Right ventricle myocardium superior (tissue), 1 donor: ENCODE data around the gene PLA2G4F. TPM values are rescaled to one million over a fixed set of nuclear protein-coding genes. Genes with fewer than 3 reads are reported as not detected.

Experiments used
- ATAC-seq: fragments of 200-7000 bp; cut with Tn5 transposase; one replicate; pipeline ENCODE4 v1.9.1; 2020; ENCODE audit warnings: mild to moderate bottlenecking; ENCODE audit not compliant: poor library complexity
- DNase-seq: peaks from one replicate; pipeline ENCODE4 v3.0.0-alpha.2; 2020
- intact Hi-C: fragments of 100-400 bp; cut with DNase I; formaldehyde crosslinking; loops from one replicate; pipeline ENCODE4 v1.11.2; 2022
- long read RNA-seq: library from polyadenylated mRNA; unstranded; transcript quantifications from one replicate; pipeline ENCODE4 v2.0.0, GENCODE V29; 2021
- total RNA-seq: library from RNA; stranded (reverse); fragmentation: NEBNext Ultra II Directional; extraction: Animal tissue kit (Norgen Biotek cat#: 25700); gene quantifications from one replicate; pipeline ENCODE4 v1.2.1, GENCODE V29; 2021
- donor health status: DM: no; HTN: yes; CAD: no; lungs with severe emphysema.

PLA2G4F gene, protein sequence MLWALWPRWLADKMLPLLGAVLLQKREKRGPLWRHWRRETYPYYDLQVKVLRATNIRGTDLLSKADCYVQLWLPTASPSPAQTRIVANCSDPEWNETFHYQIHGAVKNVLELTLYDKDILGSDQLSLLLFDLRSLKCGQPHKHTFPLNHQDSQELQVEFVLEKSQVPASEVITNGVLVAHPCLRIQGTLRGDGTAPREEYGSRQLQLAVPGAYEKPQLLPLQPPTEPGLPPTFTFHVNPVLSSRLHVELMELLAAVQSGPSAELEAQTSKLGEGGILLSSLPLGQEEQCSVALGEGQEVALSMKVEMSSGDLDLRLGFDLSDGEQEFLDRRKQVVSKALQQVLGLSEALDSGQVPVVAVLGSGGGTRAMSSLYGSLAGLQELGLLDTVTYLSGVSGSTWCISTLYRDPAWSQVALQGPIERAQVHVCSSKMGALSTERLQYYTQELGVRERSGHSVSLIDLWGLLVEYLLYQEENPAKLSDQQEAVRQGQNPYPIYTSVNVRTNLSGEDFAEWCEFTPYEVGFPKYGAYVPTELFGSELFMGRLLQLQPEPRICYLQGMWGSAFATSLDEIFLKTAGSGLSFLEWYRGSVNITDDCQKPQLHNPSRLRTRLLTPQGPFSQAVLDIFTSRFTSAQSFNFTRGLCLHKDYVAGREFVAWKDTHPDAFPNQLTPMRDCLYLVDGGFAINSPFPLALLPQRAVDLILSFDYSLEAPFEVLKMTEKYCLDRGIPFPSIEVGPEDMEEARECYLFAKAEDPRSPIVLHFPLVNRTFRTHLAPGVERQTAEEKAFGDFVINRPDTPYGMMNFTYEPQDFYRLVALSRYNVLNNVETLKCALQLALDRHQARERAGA
- total RNA-seq = 4.6 TPM
- long read RNA-seq, full-length matches to known transcripts = 6 of 13 reads
- long read RNA-seq, partial matches to known transcripts = 2 of 13 reads
- long read RNA-seq, other reads (novel, unspliced or antisense) = 5 of 13 reads

- DNase-seq = peak; percentile 41
- ATAC-seq = peak; percentile 30
- intact Hi-C loops = no loop called here
Measured at GRCh38 chr15:42156243-42156922, at the start of gene PLA2G4F. Gene PLA2G4F, minus strand, starts transcription at chr15:42156636. Its CDS starts 87 bp downstream, at chr15:42156549.

GRCh38 chr15:42203891-42204290 lies 47.5 kb upstream of the PLA2G4F start:
- intact Hi-C loops = no loop called here

GRCh38 chr15:42202653-42203052 lies 46.2 kb upstream of the PLA2G4F start:
- ATAC-seq = no peak
- intact Hi-C loops = no loop called here
- DNase-seq = no peak

More at GRCh38 chr15:42203891-42204290, 47.5 kb upstream of the PLA2G4F start:
- no peak for DNase-seq
- ATAC-seq = no peak

DNA sequence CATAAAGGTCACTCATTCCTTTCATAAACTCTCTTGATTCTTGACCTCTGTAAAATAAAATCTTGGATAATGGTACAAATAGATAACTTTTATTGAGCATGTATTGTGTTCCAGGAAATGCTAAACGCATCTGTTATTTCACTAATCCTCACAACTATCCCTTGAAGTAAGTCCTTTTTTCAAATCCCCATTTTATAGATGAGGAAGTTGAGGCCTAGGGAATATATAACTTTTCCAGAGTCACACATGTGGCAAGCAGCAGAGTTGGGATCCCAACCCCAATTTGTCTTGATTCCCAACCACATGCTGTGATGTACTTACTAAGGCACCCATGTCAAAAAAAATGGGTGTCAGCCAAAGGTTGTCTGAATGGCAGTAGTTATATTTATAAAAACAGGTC lies 45.4 kb upstream of the PLA2G4F start:
- intact Hi-C loops = no loop called here
- no peak for DNase-seq
- ATAC-seq = no peak

GRCh38 chr15:42199126-42199525 lies 42.7 kb upstream of the PLA2G4F start:
- intact Hi-C loops = no loop called here
- ATAC-seq = no peak
- DNase-seq = no peak

DNA sequence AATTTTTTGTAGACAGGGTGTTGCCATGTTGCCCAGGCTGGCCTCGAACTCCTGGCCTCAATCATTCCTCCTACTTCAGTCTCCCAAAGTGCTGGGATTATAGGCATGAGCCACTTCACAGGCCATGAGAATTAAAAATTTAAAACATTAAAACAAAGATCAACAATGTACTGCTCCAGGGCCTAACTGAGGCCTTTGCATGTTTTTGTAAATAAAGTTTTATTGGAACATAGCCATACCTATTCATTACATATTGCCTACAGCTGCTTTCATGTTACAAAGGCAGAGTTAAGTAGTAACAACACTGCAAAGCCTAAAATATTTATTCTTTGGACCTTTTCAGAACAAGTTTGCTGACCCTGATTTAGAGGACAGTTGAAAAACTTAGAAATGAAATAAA lies 42.1 kb upstream of the PLA2G4F start:
- no peak for ATAC-seq
- DNase-seq = no peak
- intact Hi-C loops = no loop called here

DNA sequence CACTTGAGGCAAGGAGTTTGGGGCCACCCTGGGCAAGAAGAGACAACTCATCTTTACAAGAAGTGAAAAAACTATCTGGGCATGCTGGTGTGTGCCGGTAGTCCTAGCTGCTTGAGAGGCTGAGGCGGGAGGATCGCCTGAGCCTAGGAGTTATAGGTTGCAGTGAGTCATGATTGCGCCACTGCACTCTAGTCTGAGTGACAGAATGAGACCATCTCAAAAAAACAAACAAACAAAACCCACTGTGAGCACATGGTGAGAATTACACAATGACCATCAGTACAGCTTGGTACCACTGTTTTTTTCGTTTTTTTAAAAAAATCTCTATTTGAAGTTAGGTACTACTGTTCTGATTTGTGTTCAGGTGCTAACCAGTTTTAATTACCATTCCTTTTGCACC lies 38.1 kb upstream of the PLA2G4F start:
- intact Hi-C loops = no loop called here
- DNase-seq (no peak), ATAC-seq (no peak)

GRCh38 chr15:42193383-42193782 lies 36.9 kb upstream of the PLA2G4F start:
- intact Hi-C loops = no loop called here
- DNase-seq (no peak), ATAC-seq (no peak)

- no peak for ATAC-seq
- intact Hi-C loops = no loop called here
- no peak for DNase-seq
Measured at GRCh38 chr15:42191610-42192346, 35.3 kb upstream of the PLA2G4F start.

GRCh38 chr15:42190370-42190769 lies 33.9 kb upstream of the PLA2G4F start:
- DNase-seq (no peak), ATAC-seq (no peak)
- intact Hi-C loops = no loop called here

DNA sequence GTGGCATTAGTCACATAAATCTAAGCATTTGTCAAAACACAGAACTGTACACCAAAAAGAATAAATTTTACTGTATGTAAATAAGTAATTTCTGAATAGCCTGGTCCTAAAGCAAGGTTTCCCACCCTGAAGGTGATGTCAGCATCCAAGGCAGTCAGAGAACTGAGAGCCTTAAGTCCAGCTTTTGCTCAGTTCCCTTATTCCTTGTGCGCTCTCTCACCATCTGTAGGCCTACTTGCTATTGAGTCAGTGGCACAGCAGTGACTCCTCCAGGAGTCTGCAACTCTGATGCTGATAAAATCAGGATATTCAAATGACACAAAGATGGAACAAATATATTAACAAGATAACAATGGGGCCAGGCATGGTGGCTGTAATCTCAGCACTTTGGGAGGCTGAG lies 29.4 kb upstream of the PLA2G4F start:
- ATAC-seq (no peak), DNase-seq (no peak)
- intact Hi-C loops = no loop called here

- intact Hi-C loops = no loop called here
- no peak for DNase-seq
- ATAC-seq = no peak
Measured at GRCh38 chr15:42184736-42185135, 28.3 kb upstream of the PLA2G4F start.

GRCh38 chr15:42184296-42184695 lies 27.9 kb upstream of the PLA2G4F start:
- ATAC-seq = peak; percentile 18

GRCh38 chr15:42182961-42183360 lies 26.5 kb upstream of the PLA2G4F start:
- intact Hi-C loops = no loop called here
- no peak for DNase-seq
- ATAC-seq = no peak

More at GRCh38 chr15:42184296-42184695, 27.9 kb upstream of the PLA2G4F start:
- intact Hi-C loops = no loop called here
- DNase-seq = peak; percentile 54

DNA sequence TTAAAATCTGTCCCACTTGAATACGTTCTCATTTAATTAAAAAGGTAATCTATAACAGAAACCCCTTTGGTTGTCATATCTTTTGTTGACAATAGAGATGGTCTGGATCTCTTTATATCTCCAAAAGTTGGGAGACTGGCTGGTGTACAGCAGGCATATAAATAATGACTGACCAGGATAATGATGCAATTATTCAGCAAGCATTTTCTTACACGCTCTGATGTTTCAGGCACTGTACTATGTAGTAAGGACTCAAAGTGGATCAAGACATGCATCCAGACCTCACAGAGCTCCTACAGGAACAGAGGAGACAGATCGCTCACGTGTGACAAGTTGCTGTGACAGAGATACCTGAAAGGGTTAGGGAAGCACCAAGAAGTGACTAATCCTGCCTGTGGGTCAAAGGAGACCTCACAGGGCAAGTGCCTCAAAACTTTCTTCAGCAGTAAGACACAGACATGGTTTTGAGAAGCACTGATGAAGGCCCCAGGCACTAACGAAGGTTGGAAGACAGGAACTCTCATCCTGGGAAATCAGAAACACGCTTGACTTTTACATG lies 26.0 kb upstream of the PLA2G4F start:
- intact Hi-C loops = no loop called here
- ATAC-seq = no peak

GRCh38 chr15:42178056-42178455 lies 21.6 kb upstream of the PLA2G4F start:
- DNase-seq (no peak), ATAC-seq (no peak)
- intact Hi-C loops = no loop called here

More for the DNA sequence above, 26.0 kb upstream of the PLA2G4F start:
- DNase-seq = no peak

DNA sequence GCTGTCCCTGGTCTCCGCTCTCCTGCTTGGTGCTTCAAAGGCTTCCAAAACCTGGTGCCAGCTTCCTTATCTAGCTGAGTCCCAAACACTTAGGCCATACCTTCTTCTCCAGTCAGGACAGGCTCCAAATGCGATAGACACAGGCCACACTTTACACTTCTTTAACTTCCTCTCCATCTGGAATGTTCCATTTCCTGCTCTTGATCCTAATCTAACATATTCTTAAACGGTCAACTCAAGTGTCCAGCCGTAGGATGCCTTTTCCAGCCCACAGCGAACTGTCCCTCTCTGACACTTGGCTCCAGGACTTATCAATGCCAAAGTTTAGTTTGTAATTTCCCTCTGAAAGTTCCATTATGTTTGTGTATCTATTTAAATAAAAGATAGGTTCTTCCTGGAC lies 19.2 kb upstream of the PLA2G4F start:
- ATAC-seq (no peak), DNase-seq (no peak)
- intact Hi-C loops = no loop called here

GRCh38 chr15:42172475-42172874 lies 16.0 kb upstream of the PLA2G4F start:
- ATAC-seq = no peak
- intact Hi-C loops = no loop called here
- no peak for DNase-seq
